ENCODE data around the gene NFE2L3. TPM values are rescaled to one million over a fixed set of nuclear protein-coding genes. Genes with fewer than 3 reads are reported as not detected.
"Not testable (repeated sequence)": the region's sequence is repeated elsewhere in the genome, so short reads cannot be mapped to it uniquely, and the experiment has no call there.

The NFE2L3 gene
- total RNA-seq, 4 donors from 2014 or later = 14.1 to 36.3 (median 19.7) TPM

GRCh38 chr7:26182706-26183105 is 30.7 kb downstream of the NFE2L3 start:
- TF ChIP-seq POLR2A (IDR thresholded peaks at IDR 0.05) (no peak), EP300 (IDR thresholded peaks at IDR 0.05) (no peak), CTCF (IDR thresholded peaks at IDR 0.05) (no peak), POLR2AphosphoS5 (IDR thresholded peaks at IDR 0.05) (no peak)
- H3K27ac ChIP-seq = no peak overlapping the region
- no peak overlapping the region for H3K4me3 ChIP-seq
- DNase-seq (ENCODE audit: low spot score in 2 of 2) = no peak
- H3K9me3 ChIP-seq = no peaks in the 10 kb centered on the region
- 77% methylated on average over 8 of the region's 8 CpGs for WGBS
- no peaks in the 10 kb centered on the region for H3K4me1 ChIP-seq
- no peaks in the 10 kb centered on the region for H3K27me3 ChIP-seq
- H3K36me3 ChIP-seq = peaks cover 7% of the 10 kb centered on the region

GRCh38 chr7:26183545-26184280 is 31.7 kb downstream of the NFE2L3 start:
- no peaks in the 10 kb centered on the region for H3K27me3 ChIP-seq
- H3K36me3 ChIP-seq = peaks cover 11% of the 10 kb centered on the region
- H3K4me1 ChIP-seq = no peaks in the 10 kb centered on the region
- no peaks in the 10 kb centered on the region for H3K9me3 ChIP-seq
- H3K4me3 ChIP-seq = no peak overlapping the region
- WGBS = 65% methylated on average over 4 of the region's 4 CpGs
- DNase-seq (ENCODE audit: low spot score in 2 of 2) = no peak
- TF ChIP-seq CTCF (IDR thresholded peaks at IDR 0.05) (no peak), EP300 (IDR thresholded peaks at IDR 0.05) (no peak), POLR2A (IDR thresholded peaks at IDR 0.05) (no peak)
- no peak overlapping the region for H3K27ac ChIP-seq

GRCh38 chr7:26184281-26185101 is 32.5 kb downstream of the NFE2L3 start:
- H3K36me3 ChIP-seq = peaks cover 19% of the 10 kb centered on the region
- not testable (repeated sequence) for H3K27me3 ChIP-seq; H3K9me3 ChIP-seq; H3K4me3 ChIP-seq; H3K4me1 ChIP-seq; H3K27ac ChIP-seq; DNase-seq (ENCODE audit: low spot score in 2 of 2)
- 57% methylated on average over 4 of the region's 4 CpGs for WGBS

- TF ChIP-seq POLR2A (IDR thresholded peaks at IDR 0.05) = no peak
- H3K27me3 ChIP-seq = no peaks in the 10 kb centered on the region
- no peaks in the 10 kb centered on the region for H3K4me1 ChIP-seq
Measured at GRCh38 chr7:26185131-26185843, 33.3 kb downstream of the NFE2L3 start.

DNA sequence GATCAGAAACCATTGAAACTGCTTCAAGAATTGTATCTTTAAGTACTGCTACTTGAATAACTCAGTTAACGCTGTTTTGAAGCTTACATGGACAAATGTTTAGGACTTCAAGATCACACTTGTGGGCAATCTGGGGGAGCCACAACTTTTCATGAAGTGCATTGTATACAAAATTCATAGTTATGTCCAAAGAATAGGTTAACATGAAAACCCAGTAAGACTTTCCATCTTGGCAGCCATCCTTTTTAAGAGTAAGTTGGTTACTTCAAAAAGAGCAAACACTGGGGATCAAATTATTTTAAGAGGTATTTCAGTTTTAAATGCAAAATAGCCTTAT is 33.8 kb downstream of the NFE2L3 start:
- Histone ChIP-seq H3K4me1 (no peaks in the 10 kb centered on the region), H3K36me3 (peaks cover 31% of the 10 kb centered on the region), H3K4me3 (no peak overlapping the region), H3K9me3 (no peaks in the 10 kb centered on the region), H3K27ac (no peak overlapping the region), H3K27me3 (no peaks in the 10 kb centered on the region)
- no peak for TF ChIP-seq POLR2AphosphoS5 (IDR thresholded peaks at IDR 0.05)
- TF ChIP-seq EP300 (IDR thresholded peaks at IDR 0.05) = no peak
- no peak for TF ChIP-seq POLR2A (IDR thresholded peaks at IDR 0.05)
- no peak for TF ChIP-seq CTCF (IDR thresholded peaks at IDR 0.05)
- 95% methylated on average over 1 of the region's 1 CpG for WGBS
- DNase-seq (ENCODE audit: low spot score in 2 of 2) = no peak

More at GRCh38 chr7:26185131-26185843, 33.3 kb downstream of the NFE2L3 start:
- Histone ChIP-seq H3K4me3 (no peak overlapping the region), H3K27ac (no peak overlapping the region), H3K9me3 (no peaks in the 10 kb centered on the region), H3K36me3 (peaks cover 26% of the 10 kb centered on the region)
- 88% methylated on average over 10 of the region's 10 CpGs for WGBS
- DNase-seq (ENCODE audit: low spot score in 2 of 2) = no peak

Measured in suprapubic skin (tissue), 4 donors.